Small intestine (tissue), 7 donors: ENCODE data around the gene CALCOCO1. TPM values are rescaled to one million over a fixed set of nuclear protein-coding genes. Genes with fewer than 3 reads are reported as not detected.

Source experiments
- DNase-seq, 2 donors: peaks; one replicate each; pipeline versions ENCODE4 v3.0.0 to v3.0.0-alpha.2; 2013
- FAIRE-seq: peaks from 2 replicates; lab custom pipeline; 2012; peaks lifted over from hg19 to GRCh38; lab: Jason Lieb, UNC
- H3K27ac ChIP-seq, 3 donors: one replicate each; pipeline ENCODE4 v1.5.1; 2013; ENCODE audit warnings: low read length in 2 of 3, mild to moderate bottlenecking in 2 of 3, control low read depth in 1 of 3, inconsistent platforms in 1 of 3, low read depth in 1 of 3, moderate library complexity in 1 of 3
- H3K27me3 ChIP-seq, 3 donors: one replicate each; pipeline ENCODE4 v1.6.1; 2013; ENCODE audit warnings: low read length in 3 of 3, inconsistent platforms in 1 of 3; ENCODE audit not compliant: control insufficient read depth in 3 of 3, insufficient read depth in 3 of 3
- H3K36me3 ChIP-seq, 3 donors: one replicate each; pipeline ENCODE4 v1.6.1; 2013; ENCODE audit warnings: low read length in 3 of 3, inconsistent platforms in 1 of 3, low read depth in 1 of 3, mild to moderate bottlenecking in 1 of 3, moderate library complexity in 1 of 3; ENCODE audit not compliant: control insufficient read depth in 3 of 3, insufficient read depth in 2 of 3
- H3K4me1 ChIP-seq, 3 donors: one replicate each; pipeline ENCODE4 v1.6.1; 2013; ENCODE audit warnings: low read length in 2 of 3, inconsistent platforms in 1 of 3, low read depth in 1 of 3, mild to moderate bottlenecking in 1 of 3, moderate library complexity in 1 of 3; ENCODE audit not compliant: control insufficient read depth in 3 of 3, insufficient read depth in 2 of 3
- H3K4me3 ChIP-seq, 3 donors: one replicate each; pipeline ENCODE4 v1.5.1; 2013; ENCODE audit warnings: low read length in 3 of 3, control low read depth in 1 of 3, inconsistent platforms in 1 of 3, low read depth in 1 of 3, mild to moderate bottlenecking in 1 of 3, moderate library complexity in 1 of 3
- H3K9me3 ChIP-seq, 2 donors: one replicate each; pipeline ENCODE4 v1.6.1; 2013; ENCODE audit warnings: low read depth in 1 of 2, low read length in 1 of 2; ENCODE audit not compliant: control insufficient read depth in 2 of 2, insufficient read depth in 1 of 2
- WGBS, 3 donors: extraction: QIAGEN DNeasy Blood & Tissue Kit; methylation state at CpG; one replicate each; pipeline ENCODE4 v1.1.7; 2013; 5-methylcytosine and 5-hydroxymethylcytosine counted together
- polyA plus RNA-seq, 4 donors: library from polyadenylated mRNA; stranded (reverse) in 3 of 4; unstranded in 1 of 4; fragments of 200-250 nt in 3 of 4; fragments of 120-200 nt in 1 of 4; gene quantifications; one replicate each; pipeline versions ENCODE4 v1.2.1 to v1.2.3, GENCODE V29; 2013
- donor health status: healthy with polysubstance abuse.
- donor health status: control.
- donor health status: control.
- donor health status: Bipolar disorder and iron deficiency.
- donor health status: healthy.

Gene CALCOCO1
- polyA plus RNA-seq, 4 donors, result 45.1 to 81.3 (median 46.6) TPM

- Histone ChIP-seq H3K27ac (no peak overlapping the region), H3K27me3 (peaks cover 0 to 12% (median 0%) of the 10 kb centered on the region in 3 donors), H3K36me3 (peaks cover 0 to 33% (median 2%) of the 10 kb centered on the region in 3 donors), H3K9me3 (no peaks in the 10 kb centered on the region), H3K4me3 (no peak overlapping the region), H3K4me1 (no peaks in the 10 kb centered on the region)
- no peak for DNase-seq
- FAIRE-seq, result no peak
- 31 to 50% (median 43%) methylated on average over 6 of the region's 6 CpGs for WGBS, 3 donors
Observed at GRCh38 chr12:53710091-53710490, 17.2 kb downstream of the CALCOCO1 start.

- DNase-seq (no peak), FAIRE-seq (no peak)
- Histone ChIP-seq H3K4me1 (no peaks in the 10 kb centered on the region), H3K9me3 (no peaks in the 10 kb centered on the region), H3K4me3 (no peak overlapping the region), H3K27ac (no peak overlapping the region), H3K36me3 (peaks cover 0 to 29% (median 2%) of the 10 kb centered on the region in 3 donors), H3K27me3 (peaks cover 0 to 13% (median 0%) of the 10 kb centered on the region in 3 donors)
- WGBS, 3 donors, result 28 to 56% (median 33%) methylated on average over 4 of the region's 4 CpGs
Observed at GRCh38 chr12:53709671-53710070, 17.6 kb downstream of the CALCOCO1 start.

GRCh38 chr12:53706080-53706479 lies 21.2 kb downstream of the CALCOCO1 start:
- Histone ChIP-seq H3K9me3 (no peaks in the 10 kb centered on the region), H3K27ac (no peak overlapping the region), H3K4me1 (no peaks in the 10 kb centered on the region), H3K4me3 (no peak overlapping the region), H3K36me3 (no peaks in the 10 kb centered on the region), H3K27me3 (peaks cover 0 to 40% (median 0%) of the 10 kb centered on the region in 3 donors)
- WGBS, 3 donors, result 9 to 59% (median 33%) methylated on average over 1 of the region's 1 CpG
- FAIRE-seq (no peak), DNase-seq (no peak)

- FAIRE-seq (no peak), DNase-seq (no peak)
- no peaks in the 10 kb centered on the region for H3K4me1 ChIP-seq
- no peak overlapping the region for H3K27ac ChIP-seq
- H3K36me3 ChIP-seq, result no peaks in the 10 kb centered on the region
- WGBS, 3 donors, result 72 to 79% (median 75%) methylated on average over 4 of the region's 4 CpGs
- peaks cover 0 to 58% (median 8%) of the 10 kb centered on the region in 3 donors for H3K27me3 ChIP-seq
- H3K4me3 ChIP-seq, result no peak overlapping the region
- H3K9me3 ChIP-seq, result no peaks in the 10 kb centered on the region
Observed at GRCh38 chr12:53703756-53704155, 23.5 kb downstream of the CALCOCO1 start.

- Histone ChIP-seq H3K27ac (no peak overlapping the region), H3K9me3 (no peaks in the 10 kb centered on the region), H3K36me3 (no peaks in the 10 kb centered on the region), H3K4me1 (peaks cover 0 to 3% (median 0%) of the 10 kb centered on the region in 3 donors), H3K27me3 (peaks cover 0 to 70% (median 18%) of the 10 kb centered on the region in 3 donors), H3K4me3 (no peak overlapping the region)
- 1 to 3% (median 3%) methylated on average over 8 of the region's 8 CpGs for WGBS, 3 donors
- DNase-seq (peak; percentile 67 to 75), FAIRE-seq (no peak)
Observed at GRCh38 chr12:53701518-53702264, 25.6 kb downstream of the CALCOCO1 start.

DNA sequence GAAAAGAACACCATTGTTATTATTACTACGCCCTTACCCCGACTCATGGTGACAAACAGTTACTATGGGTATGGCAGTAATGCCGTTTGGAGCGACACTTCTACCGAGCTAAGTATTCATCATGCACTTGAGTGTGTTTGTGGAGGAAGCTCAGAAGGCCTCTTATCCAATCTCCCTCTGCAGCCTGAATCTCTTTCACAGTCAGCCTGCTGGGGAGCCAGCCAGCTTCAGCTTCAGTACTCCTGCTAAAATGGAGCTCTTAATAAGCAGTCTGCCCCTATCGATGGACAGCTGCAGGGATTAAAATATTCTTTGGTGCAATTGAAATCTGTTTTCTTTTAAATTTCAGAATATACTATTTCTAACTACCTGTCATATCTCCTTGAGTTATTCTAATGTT lies 26.7 kb downstream of the CALCOCO1 start:
- H3K4me3 ChIP-seq, result no peak overlapping the region
- H3K36me3 ChIP-seq, result no peaks in the 10 kb centered on the region
- FAIRE-seq, result no peak
- no peaks in the 10 kb centered on the region for H3K9me3 ChIP-seq
- DNase-seq, result no peak
- WGBS, 3 donors, result 47 to 59% (median 50%) methylated on average over 6 of the region's 6 CpGs
- peaks cover 0 to 13% (median 0%) of the 10 kb centered on the region in 3 donors for H3K4me1 ChIP-seq
- H3K27me3 ChIP-seq, result peaks cover 0 to 78% (median 22%) of the 10 kb centered on the region in 3 donors
- H3K27ac ChIP-seq, result no peak overlapping the region

- peaks cover 0 to 21% (median 4%) of the 10 kb centered on the region in 3 donors for H3K4me1 ChIP-seq
- H3K36me3 ChIP-seq, result no peaks in the 10 kb centered on the region
- 20 to 48% (median 33%) methylated on average over 5 of the region's 5 CpGs for WGBS, 3 donors
- H3K27me3 ChIP-seq, result peaks cover 0 to 83% (median 29%) of the 10 kb centered on the region in 3 donors
- H3K4me3 ChIP-seq, result no peak overlapping the region
- no peak overlapping the region for H3K27ac ChIP-seq
- no peaks in the 10 kb centered on the region for H3K9me3 ChIP-seq
- no peak for DNase-seq
- FAIRE-seq, result no peak
Observed at GRCh38 chr12:53699678-53700025, 27.6 kb downstream of the CALCOCO1 start.

GRCh38 chr12:53698948-53699677 lies 28.1 kb downstream of the CALCOCO1 start:
- H3K36me3 ChIP-seq, result no peaks in the 10 kb centered on the region
- H3K4me1 ChIP-seq, result peaks cover 0 to 23% (median 4%) of the 10 kb centered on the region in 3 donors
- FAIRE-seq (no peak), DNase-seq (no peak)
- H3K4me3 ChIP-seq, result no peak overlapping the region
- H3K27ac ChIP-seq, result no peak overlapping the region
- no peaks in the 10 kb centered on the region for H3K9me3 ChIP-seq
- WGBS, 3 donors, result 21 to 60% (median 21%) methylated on average over 3 of the region's 3 CpGs
- peaks cover 0 to 84% (median 34%) of the 10 kb centered on the region in 3 donors for H3K27me3 ChIP-seq
